IMR-90 (cell line): ENCODE data around the gene UVSSA. TPM values are rescaled to one million over a fixed set of nuclear protein-coding genes. Genes with fewer than 3 reads are reported as not detected.

Experiments used
- ATAC-seq: fragments of 200-7000 bp; cut with Tn5 transposase; 2 replicates; pipeline ENCODE4 v1.9.1; 2020; ENCODE audit warnings: low read depth, mild to moderate bottlenecking, moderate library complexity
- BruUV-seq: library from RNA; stranded (reverse); fragments of 400-500 nt; replicated peaks from 2 replicates; lab custom pipeline; 2021; lab: Mats Ljungman, UMichigan
- CTCF ChIA-PET: fragments of 300-600 bp; formaldehyde crosslinking; extraction: SDS; loops from one replicate; lab custom pipeline; 2021; ENCODE audit warnings: antibody characterized with exemption; lab: Yijun Ruan, JAX
- POLR2A ChIA-PET: fragments of 300-600 bp; sonication (Branson Sonifier 250); formaldehyde crosslinking; loops from one replicate; lab custom pipeline; 2022; ENCODE audit warnings: antibody characterized with exemption; ENCODE audit not compliant: unreplicated experiment; lab: Charles Lee
- DNase-seq: peaks from one replicate; pipeline ENCODE4 v3.0.0; 2013
- H2AFZ ChIP-seq: replicated peaks from 2 replicates; pipeline ENCODE3; 2013; ENCODE audit warnings: low read length, mild to moderate bottlenecking; ENCODE audit not compliant: poor library complexity
- H2AK5ac ChIP-seq: 2 replicates; pipeline ENCODE4 v1.6.1; 2013; ENCODE audit warnings: low read depth, low read length, inconsistent platforms
- H2AK9ac ChIP-seq: replicated peaks from 2 replicates; pipeline ENCODE3; 2013; ENCODE audit warnings: mild to moderate bottlenecking, low read depth, low read length, moderate library complexity; ENCODE audit not compliant: poor library complexity
- H2BK120ac ChIP-seq: 2 replicates; pipeline ENCODE4 v1.6.1; 2013; ENCODE audit warnings: low read depth, low read length, inconsistent platforms
- H2BK15ac ChIP-seq: 3 replicates; pipeline ENCODE4 v1.6.1; 2013; ENCODE audit warnings: low read depth, low read length, inconsistent platforms
- H2BK20ac ChIP-seq: 2 replicates; pipeline ENCODE4 v1.6.1; 2013; ENCODE audit warnings: low read depth, mild to moderate bottlenecking, inconsistent platforms, low read length, moderate library complexity
- H2BK5ac ChIP-seq: 2 replicates; pipeline ENCODE4 v1.6.1; 2013; ENCODE audit warnings: mild to moderate bottlenecking, low read depth, low read length, inconsistent platforms; ENCODE audit not compliant: poor library complexity, severe bottlenecking
- H3K14ac ChIP-seq: replicated peaks from 2 replicates; pipeline ENCODE4 v1.6.1; 2013; ENCODE audit warnings: low read depth, low read length, inconsistent platforms
- H3K18ac ChIP-seq: 2 replicates; pipeline ENCODE4 v1.6.1; 2013; ENCODE audit warnings: low read depth, low read length, control low read depth
- H3K23ac ChIP-seq: 2 replicates; pipeline ENCODE4 v1.6.1; 2013; ENCODE audit warnings: low read depth, low read length, inconsistent platforms
- H3K27ac ChIP-seq: 2 replicates; pipeline ENCODE4 v1.5.1; 2013; ENCODE audit warnings: mild to moderate bottlenecking, control low read depth, low read length; ENCODE audit not compliant: insufficient read depth
- H3K27me3 ChIP-seq: 2 replicates; pipeline ENCODE4 v1.6.1; 2013; ENCODE audit warnings: low read length; ENCODE audit not compliant: control insufficient read depth, insufficient read depth
- H3K36me3 ChIP-seq: 2 replicates; pipeline ENCODE4 v1.6.1; 2013; ENCODE audit warnings: low read length, mixed read lengths; ENCODE audit not compliant: control insufficient read depth, insufficient read depth
- H3K4ac ChIP-seq: 2 replicates; pipeline ENCODE4 v1.6.1; 2013; ENCODE audit warnings: low read depth, low read length, inconsistent platforms
- H3K4me1 ChIP-seq: 2 replicates; pipeline ENCODE4 v1.6.1; 2013; ENCODE audit warnings: low read length, mixed read lengths; ENCODE audit not compliant: control insufficient read depth, insufficient read depth
- H3K4me2 ChIP-seq: 2 replicates; pipeline ENCODE4 v1.6.1; 2013; ENCODE audit warnings: low read depth, mild to moderate bottlenecking, control low read depth, low read length, moderate library complexity
- H3K4me3 ChIP-seq: 2 replicates; pipeline ENCODE4 v1.5.1; 2013; ENCODE audit warnings: low read depth, mild to moderate bottlenecking, control low read depth, low read length, moderate library complexity; ENCODE audit not compliant: insufficient read depth
- H3K56ac ChIP-seq: 2 replicates; pipeline ENCODE4 v1.6.1; 2013; ENCODE audit warnings: low read length, inconsistent platforms; ENCODE audit not compliant: insufficient read depth; ENCODE audit errors: extremely low read depth
- H3K79me1 ChIP-seq, 2 experiments: 2 replicates each; pipeline ENCODE4 v1.6.1; 2013; ENCODE audit warnings: low read length in 2 of 2, inconsistent platforms in 1 of 2, low read depth in 1 of 2
- H3K9ac ChIP-seq: 2 replicates; pipeline ENCODE4 v1.6.1; 2013; ENCODE audit warnings: low read depth, low read length, control low read depth
- H3K9me1 ChIP-seq: 2 replicates; pipeline ENCODE4 v1.6.1; 2013; ENCODE audit warnings: low read length, inconsistent platforms; ENCODE audit not compliant: insufficient read depth
- H3K9me3 ChIP-seq: 2 replicates; pipeline ENCODE4 v1.6.1; 2013; ENCODE audit warnings: low read length; ENCODE audit not compliant: control insufficient read depth, insufficient read depth
- H4K20me1 ChIP-seq: 2 replicates; pipeline ENCODE4 v1.6.1; 2013; ENCODE audit warnings: low read length, inconsistent platforms; ENCODE audit not compliant: insufficient read depth
- H4K5ac ChIP-seq: 2 replicates; pipeline ENCODE4 v1.6.1; 2013; ENCODE audit warnings: mild to moderate bottlenecking, low read depth, low read length, control low read depth
- H4K8ac ChIP-seq, 2 experiments: 2 replicates each; pipeline ENCODE4 v1.6.1; 2013; ENCODE audit warnings: low read depth in 2 of 2, low read length in 2 of 2, control low read depth in 1 of 2, inconsistent platforms in 1 of 2
- H4K91ac ChIP-seq: 2 replicates; pipeline ENCODE4 v1.6.1; 2013; ENCODE audit warnings: low read depth, low read length, inconsistent platforms; ENCODE audit not compliant: insufficient read depth
- BHLHE40 ChIP-seq: fragments of 150-350 bp; IDR thresholded peaks from 2 replicates; pipeline ENCODE4 v1.6.1; 2016; ENCODE audit warnings: mild to moderate bottlenecking, low read depth, low read length
- CEBPB ChIP-seq: IDR thresholded peaks from 2 replicates; pipeline ENCODE4 v1.6.1; 2012; ENCODE audit warnings: low read depth, low read length, improper control_type of control experiment
- CHD1 ChIP-seq: IDR thresholded peaks from 2 replicates; pipeline ENCODE4 v1.6.1; 2012; ENCODE audit warnings: low read depth, low read length, improper control_type of control experiment
- MAFK ChIP-seq: IDR thresholded peaks from 2 replicates; pipeline ENCODE4 v1.6.1; 2012; ENCODE audit warnings: low read depth, low read length, improper control_type of control experiment
- MAZ ChIP-seq: IDR thresholded peaks from 2 replicates; pipeline ENCODE4 v1.6.1; 2012; ENCODE audit warnings: low read depth, mild to moderate bottlenecking, low read length, improper control_type of control experiment, moderate library complexity, borderline replicate concordance
- MXI1 ChIP-seq: IDR thresholded peaks from 2 replicates; pipeline ENCODE4 v1.6.1; 2012; ENCODE audit warnings: low read depth, mild to moderate bottlenecking, low read length, moderate library complexity, borderline replicate concordance
- NFE2L2 ChIP-seq: fragments of 150-350 bp; IDR thresholded peaks from 2 replicates; pipeline ENCODE4 v1.6.1; 2016; ENCODE audit warnings: low read depth, mild to moderate bottlenecking, low read length
- POLR2A ChIP-seq: IDR thresholded peaks from 2 replicates; pipeline ENCODE4 v1.6.1; 2012; ENCODE audit warnings: mild to moderate bottlenecking, low read depth, low read length
- RFX5 ChIP-seq: IDR thresholded peaks from 2 replicates; pipeline ENCODE4 v1.8.0; 2012; ENCODE audit warnings: low read depth, mild to moderate bottlenecking, low read length, moderate library complexity
- SMC3 ChIP-seq: fragments of 150-350 bp; IDR thresholded peaks from 2 replicates; pipeline ENCODE4 v1.6.1; 2016; ENCODE audit warnings: low read depth, mild to moderate bottlenecking, antibody characterized with exemption, low read length, moderate library complexity
- USF2 ChIP-seq: fragments of 150-350 bp; IDR thresholded peaks from 2 replicates; pipeline ENCODE4 v1.6.1; 2017; ENCODE audit warnings: mild to moderate bottlenecking, antibody characterized with exemption, low read length, low read depth
- WGBS, 2 experiments: methylation state at CpG; one replicate each; pipeline versions ENCODE4 v1.1.5 to v1.1.7; 2013; ENCODE audit warnings: missing lambda C conversion rate in 2 of 2; ENCODE audit not compliant: insufficient read length in 1 of 2; ENCODE audit errors: extremely low coverage in 2 of 2; 5-methylcytosine and 5-hydroxymethylcytosine counted together
- dilution Hi-C: fragments of 300-500 bp; cut with HindIII; formaldehyde crosslinking; loops from one replicate; pipeline ENCODE4 v1.14.3; 2018; ENCODE audit warnings: low sequenced_read_pairs; ENCODE audit not compliant: unreplicated experiment
- in situ Hi-C: fragments of 300-500 bp; cut with MboI; formaldehyde crosslinking; loops from 3 replicates; pipeline ENCODE4 v1.14.3; 2019; ENCODE audit warnings: low sequenced_read_pairs, inconsistent platforms, mixed read lengths
- intact Hi-C: fragments of 100-400 bp; cut with micrococcal nuclease; formaldehyde crosslinking; loops from 2 replicates; pipeline ENCODE4 v1.10.0; 2022
- polyA plus RNA-seq, 3 experiments: library from polyadenylated mRNA; depleted of rRNA; stranded (reverse); fragments of >200 nt; gene quantifications; 2 replicates each; pipeline ENCODE4 v1.2.3, GENCODE V29; 2012; ENCODE audit warnings: low replicate concordance in 1 of 3
- total RNA-seq: library from RNA; depleted of rRNA; stranded (reverse); fragments of >200 nt; gene quantifications from 2 replicates; pipeline ENCODE4 v1.2.3, GENCODE V29; 2012

Gene UVSSA
- total and polyA plus RNA-seq, 2 of the 4 experiments (the other 2 are of a cell fraction) = 1.4 to 8.4 TPM

GRCh38 chr4:1405254-1405635 is 58.2 kb downstream of the UVSSA start:
- Histone ChIP-seq H3K14ac (no peak overlapping the region), H3K4me2 (no peak overlapping the region), H2AK5ac (no peak overlapping the region), H2AK9ac (no peak overlapping the region), H3K4ac (no peak overlapping the region), H4K20me1 (no peaks in the 10 kb centered on the region), H3K9ac (no peak overlapping the region), H3K36me3 (no peaks in the 10 kb centered on the region), H3K9me1 (no peaks in the 10 kb centered on the region), H3K56ac (no peak overlapping the region), H4K8ac (no peak overlapping the region), H4K91ac (no peak overlapping the region), H3K23ac (no peak overlapping the region), H3K27me3 (peaks cover 86% of the 10 kb centered on the region), H2BK20ac (no peak overlapping the region), H3K4me3 (no peak overlapping the region), H2AFZ (no peak overlapping the region), H4K5ac (no peak overlapping the region), H3K9me3 (no peaks in the 10 kb centered on the region), H3K27ac (no peak overlapping the region), H2BK5ac (no peak overlapping the region), H3K18ac (no peak overlapping the region), H3K79me1 (no peaks in the 10 kb centered on the region), H2BK15ac (no peak overlapping the region), H2BK120ac (no peak overlapping the region), H3K4me1 (no peaks in the 10 kb centered on the region)
- no peak for DNase-seq
- in situ Hi-C loops (no loop called here), intact Hi-C loops (no loop called here), dilution Hi-C loops (no loop called here)
- ChIA-PET POLR2A (no interaction called here), CTCF (no interaction called here)
- WGBS, 2 experiments = no CpG with 5 or more reads among the region's 26 CpGs
- ATAC-seq = no peak
- TF ChIP-seq POLR2A = no peak
- no peak for TF ChIP-seq CHD1
- no peak for TF ChIP-seq USF2
- no peak for TF ChIP-seq MXI1
- no peak for TF ChIP-seq BHLHE40
- no peak for TF ChIP-seq MAFK
- TF ChIP-seq RFX5 = no peak
- no peak for TF ChIP-seq NFE2L2
- no peak for TF ChIP-seq CEBPB
- TF ChIP-seq SMC3 = no peak
- TF ChIP-seq MAZ = no peak
- BruUV-seq = no TSS peak
